LNCAP (cell line): ENCODE data around the gene ZDHHC11B.
"Not testable (repeated sequence)": the region's sequence is repeated elsewhere in the genome, so short reads cannot be mapped to it uniquely, and the experiment has no call there.

Source experiments
- TF ChIP-seq, protein P1 (sequence below): fragments of 450-650 bp; IDR thresholded peaks from 2 replicates; pipeline ENCODE4 v1.5.1; 2017; ENCODE audit warnings: mild to moderate bottlenecking

ZDHHC11B gene, protein sequence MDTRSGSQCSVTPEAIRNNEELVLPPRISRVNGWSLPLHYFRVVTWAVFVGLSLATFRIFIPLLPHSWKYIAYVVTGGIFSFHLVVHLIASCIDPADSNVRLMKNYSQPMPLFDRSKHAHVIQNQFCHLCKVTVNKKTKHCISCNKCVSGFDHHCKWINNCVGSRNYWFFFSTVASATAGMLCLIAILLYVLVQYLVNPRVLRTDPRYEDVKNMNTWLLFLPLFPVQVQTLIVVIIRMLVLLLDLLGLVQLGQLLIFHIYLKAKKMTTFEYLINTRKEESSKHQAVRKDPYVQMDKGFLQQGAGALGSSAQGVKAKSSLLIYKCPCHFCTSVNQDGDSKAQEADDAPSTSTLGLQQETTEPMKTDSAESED

GRCh38 chr5:784428-785177, at the start of gene ZDHHC11B:
TSS of gene ZDHHC11B (minus strand) at chr5:784729. CDS start at chr5:766919, 17,810 bp downstream.
- TF ChIP-seq, protein P1, sequence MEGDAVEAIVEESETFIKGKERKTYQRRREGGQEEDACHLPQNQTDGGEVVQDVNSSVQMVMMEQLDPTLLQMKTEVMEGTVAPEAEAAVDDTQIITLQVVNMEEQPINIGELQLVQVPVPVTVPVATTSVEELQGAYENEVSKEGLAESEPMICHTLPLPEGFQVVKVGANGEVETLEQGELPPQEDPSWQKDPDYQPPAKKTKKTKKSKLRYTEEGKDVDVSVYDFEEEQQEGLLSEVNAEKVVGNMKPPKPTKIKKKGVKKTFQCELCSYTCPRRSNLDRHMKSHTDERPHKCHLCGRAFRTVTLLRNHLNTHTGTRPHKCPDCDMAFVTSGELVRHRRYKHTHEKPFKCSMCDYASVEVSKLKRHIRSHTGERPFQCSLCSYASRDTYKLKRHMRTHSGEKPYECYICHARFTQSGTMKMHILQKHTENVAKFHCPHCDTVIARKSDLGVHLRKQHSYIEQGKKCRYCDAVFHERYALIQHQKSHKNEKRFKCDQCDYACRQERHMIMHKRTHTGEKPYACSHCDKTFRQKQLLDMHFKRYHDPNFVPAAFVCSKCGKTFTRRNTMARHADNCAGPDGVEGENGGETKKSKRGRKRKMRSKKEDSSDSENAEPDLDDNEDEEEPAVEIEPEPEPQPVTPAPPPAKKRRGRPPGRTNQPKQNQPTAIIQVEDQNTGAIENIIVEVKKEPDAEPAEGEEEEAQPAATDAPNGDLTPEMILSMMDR, result not testable (repeated sequence)

GRCh38 chr5:821504-821903, 37.0 kb upstream of the ZDHHC11B start:
- TF ChIP-seq, protein P1, result peak; percentile 24; the same call in 1 of the 2 replicates

GRCh38 chr5:820245-820644, 35.7 kb upstream of the ZDHHC11B start:
- TF ChIP-seq, protein P1, result no peak

- TF ChIP-seq, protein P1, result no peak
Measured at GRCh38 chr5:819078-819477, 34.5 kb upstream of the ZDHHC11B start.

- TF ChIP-seq, protein P1, result no peak
Measured at GRCh38 chr5:816176-816575, 31.6 kb upstream of the ZDHHC11B start.

DNA sequence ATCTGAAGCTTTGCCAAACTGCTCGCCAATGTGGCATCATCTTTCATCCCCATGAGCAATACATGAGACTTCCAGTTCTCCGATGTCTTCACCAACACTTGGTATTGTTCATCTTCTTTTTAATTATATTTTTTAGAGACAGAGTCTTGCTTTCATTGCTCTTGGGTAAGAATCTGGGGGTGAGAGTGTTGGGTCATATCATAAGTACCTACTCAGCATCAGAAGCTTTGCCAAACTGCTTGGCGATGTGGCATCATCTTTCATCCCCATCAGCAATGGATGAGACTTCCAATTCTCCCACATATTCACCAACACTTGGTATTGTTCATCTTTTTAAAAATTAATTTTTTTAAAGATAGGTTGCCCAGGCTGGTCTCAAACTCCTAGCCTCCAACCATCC, 30.9 kb upstream of the ZDHHC11B start:
- TF ChIP-seq, protein P1, result no peak

GRCh38 chr5:801472-801871, 16.9 kb upstream of the ZDHHC11B start:
- TF ChIP-seq, protein P1, result no peak
